Gastroesophageal sphincter (tissue), 4 donors: ENCODE measurements around the gene RIC8B. TPM values are rescaled to one million over a fixed set of nuclear protein-coding genes. Genes with fewer than 3 reads are reported as not detected.

ENCODE experiments used
- ATAC-seq: fragments of 150-250 bp; one replicate; pipeline ENCODE4 v1.9.1; 2016; ENCODE audit warnings: mild to moderate bottlenecking, moderate library complexity
- H3K27ac ChIP-seq, 4 donors: fragments of 200-600 bp; sonication (generic) in 3 of 4; 1 replicate in 3 of 4; 2 replicates in 1 of 4; pipeline ENCODE4 v1.5.1; 2016 to 2019
- H3K27me3 ChIP-seq: fragments of 200-600 bp; sonication (generic); one replicate; pipeline ENCODE4 v1.5.1; 2019
- H3K36me3 ChIP-seq, 2 donors: fragments of 200-600 bp; sonication (generic); one replicate each; pipeline ENCODE4 v1.5.1; 2019; ENCODE audit warnings: control low read depth in 1 of 2
- H3K4me1 ChIP-seq, 3 donors: fragments of 200-600 bp; sonication (generic); 1 replicate in 2 of 3; 2 replicates in 1 of 3; pipeline ENCODE4 v1.5.1; 2016 to 2019; ENCODE audit warnings: control low read depth in 2 of 3
- H3K4me3 ChIP-seq, 2 donors: fragments of 200-600 bp; sonication (generic); one replicate each; pipeline ENCODE4 v1.5.1; 2019; ENCODE audit warnings: mild to moderate bottlenecking in 1 of 2, moderate library complexity in 1 of 2
- H3K9me3 ChIP-seq, 3 donors: fragments of 200-600 bp; sonication (generic); one replicate each; pipeline ENCODE4 v1.5.1; 2017 to 2019; ENCODE audit warnings: control low read depth in 2 of 3
- CTCF ChIP-seq, 4 experiments: fragments of 200-600 bp in 2 of 4; fragments of 450-650 bp in 2 of 4; sonication (generic) in 1 of 4; IDR thresholded peaks; one replicate each; pipeline ENCODE4 v1.5.1; 2017 to 2019; ENCODE audit warnings: antibody characterized with exemption in 4 of 4, mild to moderate bottlenecking in 2 of 4, moderate library complexity in 2 of 4
- EP300 ChIP-seq: sonication (generic); formaldehyde crosslinking; IDR thresholded peaks from one replicate; pipeline ENCODE4 v1.6.1; 2017; ENCODE audit warnings: antibody characterized with exemption, mild to moderate bottlenecking
- POLR2A ChIP-seq, 2 donors: fragments of 450-650 bp; IDR thresholded peaks; one replicate each; pipeline ENCODE4 v1.6.1; 2017; ENCODE audit warnings: antibody characterized with exemption in 2 of 2, mild to moderate bottlenecking in 2 of 2, moderate library complexity in 1 of 2
- POLR2AphosphoS5 ChIP-seq: sonication (generic); formaldehyde crosslinking; IDR thresholded peaks from one replicate; pipeline ENCODE4 v1.6.1; 2017; ENCODE audit warnings: antibody characterized with exemption
- WGBS, 2 donors: methylation state at CpG; one replicate each; pipeline ENCODE4 v1.1.5; 2018; ENCODE audit warnings: low coverage in 1 of 2; 5-methylcytosine and 5-hydroxymethylcytosine counted together
- total RNA-seq, 4 donors: library from RNA; depleted of rRNA; stranded (reverse); fragments of >200 nt; gene quantifications; one replicate each; pipeline ENCODE4 v1.1.0, GENCODE V29; 2016

Gene RIC8B
- total RNA-seq, 4 donors from 2014 or later = 13.3 to 18.4 (median 15.6) TPM

DNA sequence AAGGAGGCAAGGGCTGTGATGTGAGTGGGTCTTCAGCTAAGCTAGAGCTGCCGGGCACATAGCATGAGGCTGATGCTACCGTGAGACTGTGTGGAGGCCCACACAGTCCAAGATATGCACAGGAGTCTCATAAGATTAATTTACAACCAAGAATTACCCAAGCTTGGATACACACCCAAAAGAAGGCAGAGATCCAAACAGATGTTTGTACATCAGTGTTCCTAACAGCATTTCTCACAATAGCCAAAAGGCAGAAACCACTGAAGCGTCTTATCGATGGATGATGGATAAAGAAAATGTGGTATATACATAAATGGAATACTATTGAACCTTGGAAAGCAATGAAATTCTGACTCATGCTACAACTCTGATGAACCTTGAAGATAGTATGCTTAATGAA, 40.8 kb upstream of the RIC8B start:
- 76 to 100% methylated on average over 2 to 4 of the region's 4 CpGs for WGBS, 2 donors
- H3K27ac ChIP-seq = no peak overlapping the region
- TF ChIP-seq POLR2A (IDR thresholded peaks at IDR 0.05) (no peak), EP300 (no peak), POLR2AphosphoS5 (no peak), CTCF (IDR thresholded peaks at IDR 0.05) (no peak)
- no peak overlapping the region for H3K4me3 ChIP-seq
- no peaks in the 10 kb centered on the region for H3K27me3 ChIP-seq
- no peaks in the 10 kb centered on the region for H3K4me1 ChIP-seq
- no peaks in the 10 kb centered on the region for H3K36me3 ChIP-seq
- no peaks in the 10 kb centered on the region for H3K9me3 ChIP-seq
- no peak for ATAC-seq

DNA sequence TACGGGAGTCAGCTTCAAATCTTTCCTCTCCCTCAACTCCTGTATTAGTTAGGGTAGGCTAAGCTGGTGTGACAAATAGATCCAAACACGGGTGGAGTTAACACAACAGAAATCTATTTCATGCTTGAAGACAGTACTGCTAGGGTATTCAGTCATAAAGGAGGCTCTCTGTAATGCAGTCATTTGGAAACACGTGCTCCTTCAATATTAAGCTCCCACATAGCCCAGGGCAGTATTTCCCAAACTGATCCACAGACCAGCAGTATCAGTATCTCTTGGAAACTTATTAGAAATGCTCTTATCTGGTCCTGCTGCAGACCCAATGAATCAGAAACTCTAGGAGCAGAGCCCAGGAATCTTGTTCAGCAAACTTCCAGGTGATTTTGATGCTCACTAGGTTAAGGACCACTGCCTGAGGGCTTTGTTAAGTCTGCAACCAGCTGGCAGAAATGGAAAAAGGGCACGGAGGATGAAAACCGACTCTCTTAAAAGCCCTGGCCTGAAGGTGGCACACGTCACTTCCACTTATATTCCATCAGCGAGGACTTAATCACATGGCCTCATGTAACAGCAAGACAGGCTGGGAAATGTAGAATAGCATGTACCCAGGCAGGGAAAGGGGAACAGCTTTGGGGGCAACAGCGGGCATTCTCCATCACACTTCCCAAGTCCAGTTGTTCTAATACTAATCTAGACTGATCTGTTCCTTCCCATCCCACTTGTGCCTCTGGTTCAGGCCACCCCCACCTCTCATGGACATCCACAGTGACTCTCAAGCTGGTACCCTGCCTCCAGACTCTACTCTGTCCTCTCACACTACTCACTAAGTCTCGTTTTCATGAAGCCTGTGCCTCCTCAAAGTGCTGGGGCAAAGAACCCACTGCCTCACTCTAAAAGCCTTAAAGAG, 38.2 kb upstream of the RIC8B start:
- TF ChIP-seq CTCF (IDR thresholded peaks at IDR 0.05) = no peak
- TF ChIP-seq POLR2AphosphoS5 = no peak
- no peak for TF ChIP-seq POLR2A (IDR thresholded peaks at IDR 0.05)
- no peak for TF ChIP-seq EP300
- H3K27ac ChIP-seq = no peak overlapping the region
- no peaks in the 10 kb centered on the region for H3K27me3 ChIP-seq
- no peaks in the 10 kb centered on the region for H3K36me3 ChIP-seq
- WGBS, 2 donors = 61 to 74% methylated on average over 3 to 9 of the region's 9 CpGs
- no peak for ATAC-seq
- no peaks in the 10 kb centered on the region for H3K4me1 ChIP-seq
- H3K4me3 ChIP-seq = no peak overlapping the region
- no peaks in the 10 kb centered on the region for H3K9me3 ChIP-seq

DNA sequence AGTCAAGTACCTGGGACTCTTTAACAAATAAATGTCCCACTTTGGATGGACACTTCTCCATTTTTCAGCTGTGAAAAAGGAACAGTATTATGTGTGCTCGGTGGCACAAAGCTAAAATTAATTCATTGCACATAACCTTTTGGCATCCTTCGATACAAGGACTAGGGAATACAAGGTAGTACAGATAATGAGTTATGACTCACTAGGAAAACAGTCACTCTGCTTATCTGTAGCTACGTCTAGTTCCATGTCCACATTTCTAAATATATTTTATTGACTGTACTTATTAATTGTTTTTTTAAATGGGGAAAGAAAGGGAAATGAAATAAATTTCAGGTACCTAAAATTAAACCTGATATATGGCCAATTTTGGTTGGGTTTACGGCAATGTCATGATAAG, 35.2 kb upstream of the RIC8B start:
- no peak for TF ChIP-seq EP300
- no peak for TF ChIP-seq POLR2AphosphoS5
- no peak for TF ChIP-seq CTCF (IDR thresholded peaks at IDR 0.05)
- no peak for TF ChIP-seq POLR2A (IDR thresholded peaks at IDR 0.05)
- Histone ChIP-seq H3K27me3 (peaks cover 12% of the 10 kb centered on the region), H3K36me3 (no peaks in the 10 kb centered on the region), H3K4me3 (no peak overlapping the region), H3K4me1 (no peaks in the 10 kb centered on the region), H3K9me3 (no peaks in the 10 kb centered on the region), H3K27ac (no peak overlapping the region)
- ATAC-seq = no peak
- WGBS, 2 donors = 58 to 68% methylated on average over 4 of the region's 4 CpGs

DNA sequence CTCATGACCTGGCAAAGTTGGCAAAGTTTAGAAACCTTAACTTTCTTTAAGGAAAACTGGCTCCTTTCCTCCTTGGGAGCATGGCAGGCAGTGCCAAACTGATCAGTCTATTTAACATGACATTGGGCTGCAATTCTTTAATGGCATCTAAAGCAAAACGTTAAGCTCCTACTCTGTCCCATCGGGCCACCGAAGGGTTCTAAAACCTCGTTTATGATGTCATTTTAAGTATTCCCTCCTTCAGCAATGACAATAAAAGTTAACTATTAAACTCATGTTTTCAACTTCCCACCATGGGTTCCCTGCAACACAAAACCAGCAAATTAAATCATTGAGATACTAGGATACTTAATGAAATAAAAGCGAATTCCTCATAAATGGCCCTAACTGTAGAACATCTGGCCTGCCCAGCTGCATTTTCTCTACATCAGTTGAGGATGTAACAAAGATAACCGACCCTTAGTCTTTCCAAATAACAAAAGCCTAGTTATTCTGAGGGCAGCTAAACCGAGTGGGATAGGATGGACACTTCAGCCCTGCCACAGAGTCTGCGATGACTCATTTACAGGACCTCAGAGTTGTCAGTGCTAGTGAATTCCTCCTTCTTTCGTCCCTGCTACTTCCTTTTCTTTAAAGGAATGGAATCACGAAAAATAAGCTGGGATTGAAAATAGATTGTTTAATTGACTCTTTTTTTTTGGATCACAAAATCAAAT, 34.5 kb upstream of the RIC8B start:
- Histone ChIP-seq H3K4me3 (no peak overlapping the region), H3K4me1 (no peaks in the 10 kb centered on the region), H3K36me3 (no peaks in the 10 kb centered on the region), H3K27me3 (peaks cover 12% of the 10 kb centered on the region), H3K9me3 (no peaks in the 10 kb centered on the region), H3K27ac (no peak overlapping the region)
- TF ChIP-seq POLR2AphosphoS5 = no peak
- TF ChIP-seq CTCF (IDR thresholded peaks at IDR 0.05) = no peak
- TF ChIP-seq POLR2A (IDR thresholded peaks at IDR 0.05) = no peak
- no peak for TF ChIP-seq EP300
- ATAC-seq = no peak
- WGBS, 2 donors = 53 to 57% methylated on average over 9 to 10 of the region's 10 CpGs
